Neural crest cell (in vitro differentiated cells): ENCODE results near the gene PNPLA1. TPM values are rescaled to one million over a fixed set of nuclear protein-coding genes. Genes with fewer than 3 reads are reported as not detected.

Experiments used
- DNase-seq: peaks from one replicate; pipeline ENCODE4 v3.0.0; 2021; ENCODE audit warnings: low read depth, mixed read lengths, low spot score
- H3K27ac Mint-ChIP-seq: one replicate; pipeline ENCODE4 v1.8.0; 2021; ENCODE audit warnings: mild to moderate bottlenecking, mixed read lengths; ENCODE audit not compliant: unreplicated experiment
- H3K27me3 Mint-ChIP-seq: 2 replicates; pipeline ENCODE4 v1.8.0; 2021; ENCODE audit warnings: low read depth, mild to moderate bottlenecking, mixed read lengths
- H3K36me3 Mint-ChIP-seq: 2 replicates; pipeline ENCODE4 v1.8.0; 2021; ENCODE audit warnings: low read depth, mild to moderate bottlenecking, mixed read lengths
- H3K4me1 Mint-ChIP-seq: 2 replicates; pipeline ENCODE4 v1.8.0; 2021; ENCODE audit warnings: mixed read lengths
- H3K4me3 Mint-ChIP-seq: one replicate; pipeline ENCODE4 v1.8.0; 2021; ENCODE audit warnings: mild to moderate bottlenecking, mixed read lengths
- H3K9me3 Mint-ChIP-seq: 2 replicates; pipeline ENCODE4 v1.8.0; 2021; ENCODE audit warnings: mixed read lengths
- total RNA-seq: library from RNA; stranded (reverse); gene quantifications from 2 replicates; pipeline ENCODE4 v1.2.1, GENCODE V29; 2021
- TF ChIP-seq, protein P1 (sequence below): fragments of 200-600 bp; sonication (generic); conservative IDR thresholded peaks from 2 replicates; pipeline ENCODE4 v1.5.0; 2021; ENCODE audit warnings: antibody characterized with exemption, mild to moderate bottlenecking

PNPLA1 gene
- total RNA-seq, 1 donor from 2014 or later: not detected

DNA sequence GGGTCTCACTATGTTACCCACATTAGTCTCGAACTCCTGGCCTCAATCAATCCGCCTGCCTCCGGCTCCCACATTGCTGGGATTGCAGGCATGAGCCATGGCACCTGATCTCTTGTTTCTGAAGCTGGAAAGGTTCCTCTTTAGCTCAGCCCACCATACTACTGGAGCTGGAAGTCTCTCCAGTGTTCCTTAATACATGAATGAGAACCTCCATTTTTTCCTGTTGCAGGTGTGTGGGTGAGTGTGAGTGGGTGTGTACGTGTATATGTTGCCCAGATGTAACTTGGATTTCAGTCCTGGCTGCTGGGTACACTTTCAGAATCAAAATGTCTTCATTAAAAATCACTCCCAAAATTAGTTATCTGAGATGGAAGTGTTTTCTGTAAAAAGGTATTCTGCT lies 11.1 kb downstream of the PNPLA1 start:
- no peaks in the 10 kb centered on the region for H3K9me3 Mint-ChIP-seq
- DNase-seq: no peak
- H3K27me3 Mint-ChIP-seq: peaks cover 68% of the 10 kb centered on the region
- TF ChIP-seq, protein P1, sequence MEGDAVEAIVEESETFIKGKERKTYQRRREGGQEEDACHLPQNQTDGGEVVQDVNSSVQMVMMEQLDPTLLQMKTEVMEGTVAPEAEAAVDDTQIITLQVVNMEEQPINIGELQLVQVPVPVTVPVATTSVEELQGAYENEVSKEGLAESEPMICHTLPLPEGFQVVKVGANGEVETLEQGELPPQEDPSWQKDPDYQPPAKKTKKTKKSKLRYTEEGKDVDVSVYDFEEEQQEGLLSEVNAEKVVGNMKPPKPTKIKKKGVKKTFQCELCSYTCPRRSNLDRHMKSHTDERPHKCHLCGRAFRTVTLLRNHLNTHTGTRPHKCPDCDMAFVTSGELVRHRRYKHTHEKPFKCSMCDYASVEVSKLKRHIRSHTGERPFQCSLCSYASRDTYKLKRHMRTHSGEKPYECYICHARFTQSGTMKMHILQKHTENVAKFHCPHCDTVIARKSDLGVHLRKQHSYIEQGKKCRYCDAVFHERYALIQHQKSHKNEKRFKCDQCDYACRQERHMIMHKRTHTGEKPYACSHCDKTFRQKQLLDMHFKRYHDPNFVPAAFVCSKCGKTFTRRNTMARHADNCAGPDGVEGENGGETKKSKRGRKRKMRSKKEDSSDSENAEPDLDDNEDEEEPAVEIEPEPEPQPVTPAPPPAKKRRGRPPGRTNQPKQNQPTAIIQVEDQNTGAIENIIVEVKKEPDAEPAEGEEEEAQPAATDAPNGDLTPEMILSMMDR: no peak
- no peak overlapping the region for H3K27ac Mint-ChIP-seq
- H3K36me3 Mint-ChIP-seq: no peaks in the 10 kb centered on the region
- peaks cover 8% of the 10 kb centered on the region for H3K4me1 Mint-ChIP-seq
- no peak overlapping the region for H3K4me3 Mint-ChIP-seq

DNA sequence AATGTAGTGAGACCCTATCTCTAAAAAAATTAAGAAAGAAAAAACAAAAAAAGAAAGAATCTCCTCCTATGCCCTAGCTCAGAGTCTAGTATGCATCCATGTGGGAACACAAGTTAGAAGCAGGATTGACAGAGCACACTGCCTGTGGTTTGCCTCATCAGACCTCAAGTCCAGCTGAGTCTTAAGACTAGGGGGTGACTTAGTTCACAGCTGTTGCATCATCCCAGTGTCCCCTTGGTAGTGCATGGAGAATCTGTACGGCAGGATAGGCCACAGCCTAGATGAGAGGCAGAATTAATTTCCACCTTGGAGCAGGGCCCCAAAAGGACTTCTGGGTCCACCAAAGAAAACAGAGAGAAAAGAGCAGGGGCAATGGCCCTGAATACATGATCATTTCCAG lies 13.7 kb downstream of the PNPLA1 start:
- DNase-seq: no peak
- no peak overlapping the region for H3K4me3 Mint-ChIP-seq
- H3K27ac Mint-ChIP-seq: no peak overlapping the region
- peaks cover 77% of the 10 kb centered on the region for H3K27me3 Mint-ChIP-seq
- peaks cover 8% of the 10 kb centered on the region for H3K4me1 Mint-ChIP-seq
- H3K9me3 Mint-ChIP-seq: no peaks in the 10 kb centered on the region
- TF ChIP-seq, protein P1: no peak
- no peaks in the 10 kb centered on the region for H3K36me3 Mint-ChIP-seq

DNA sequence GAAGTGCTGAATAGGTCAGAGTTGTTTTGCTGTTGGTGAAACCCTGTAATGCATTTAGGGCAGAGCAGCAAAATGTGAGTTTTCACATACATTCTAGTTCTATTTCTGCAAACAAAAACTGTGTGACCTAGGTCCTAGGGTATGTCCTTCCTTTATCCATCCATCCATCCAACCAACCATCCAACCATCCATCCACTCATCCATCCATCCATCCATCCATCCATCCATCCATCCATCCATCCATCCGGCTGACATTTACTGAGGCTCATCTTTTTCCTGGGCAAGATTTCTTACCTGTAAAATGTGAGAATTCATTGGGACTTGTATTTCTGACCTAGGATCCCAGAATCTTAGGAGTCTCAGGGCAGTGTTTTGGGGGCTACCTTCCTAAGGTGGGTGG lies 14.5 kb downstream of the PNPLA1 start:
- peaks cover 74% of the 10 kb centered on the region for H3K27me3 Mint-ChIP-seq
- DNase-seq: no peak

DNA sequence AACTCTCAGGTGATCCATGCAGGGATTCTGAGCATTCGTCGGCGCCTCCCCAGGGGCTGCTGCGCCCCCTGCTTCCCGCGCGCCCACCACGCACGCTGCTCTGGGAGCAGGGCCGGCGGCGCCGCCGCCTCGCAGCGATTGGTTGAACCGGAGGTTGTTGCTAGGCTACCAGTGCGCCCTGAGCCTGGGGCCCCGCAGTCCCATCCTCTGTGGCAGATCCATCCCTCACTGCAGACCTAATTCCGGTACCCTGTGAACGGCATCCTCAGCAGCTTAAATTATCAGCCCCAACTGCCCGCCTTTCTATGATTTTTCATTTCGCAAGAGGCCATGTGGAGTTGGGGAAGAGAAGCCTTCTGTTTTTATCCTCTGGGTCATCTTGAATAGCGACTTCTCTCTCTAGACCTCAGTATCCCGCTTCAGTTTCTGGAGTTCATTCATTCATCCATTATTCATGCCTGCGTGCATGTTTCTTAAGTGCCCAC lies 15.4 kb downstream of the PNPLA1 start:
- H3K4me1 Mint-ChIP-seq: peaks cover 8% of the 10 kb centered on the region
- no peaks in the 10 kb centered on the region for H3K36me3 Mint-ChIP-seq
- H3K9me3 Mint-ChIP-seq: no peaks in the 10 kb centered on the region
- no peak overlapping the region for H3K27ac Mint-ChIP-seq
- DNase-seq: peak; percentile 28
- H3K4me3 Mint-ChIP-seq: no peak overlapping the region
- peaks cover 69% of the 10 kb centered on the region for H3K27me3 Mint-ChIP-seq
- TF ChIP-seq, protein P1: no peak

More for the DNA sequence above, 14.5 kb downstream of the PNPLA1 start:
- no peak overlapping the region for H3K27ac Mint-ChIP-seq
- H3K36me3 Mint-ChIP-seq: no peaks in the 10 kb centered on the region
- no peak overlapping the region for H3K4me3 Mint-ChIP-seq
- TF ChIP-seq, protein P1: no peak
- H3K9me3 Mint-ChIP-seq: no peaks in the 10 kb centered on the region
- peaks cover 8% of the 10 kb centered on the region for H3K4me1 Mint-ChIP-seq

DNA sequence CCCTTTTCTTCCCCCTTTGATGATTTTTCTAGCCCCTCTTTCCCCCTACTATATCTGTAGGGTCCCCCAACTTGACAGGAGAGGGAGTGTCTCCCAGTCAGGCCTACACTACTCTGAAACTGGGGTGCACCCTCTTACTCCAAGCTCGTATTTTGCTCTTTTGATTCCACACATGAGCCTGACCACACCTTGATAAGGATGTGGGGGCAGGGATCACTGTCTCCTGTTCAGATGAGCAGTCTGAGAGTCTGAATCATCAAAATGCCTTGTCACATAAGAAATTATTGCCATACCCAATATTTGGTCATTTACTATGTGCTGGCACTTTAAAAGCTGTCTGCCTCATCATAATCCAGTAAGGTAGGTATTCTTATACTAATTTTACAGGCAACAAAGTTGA lies 15.9 kb downstream of the PNPLA1 start:
- DNase-seq: no peak
- Mint-ChIP-seq H3K4me1 (peaks cover 8% of the 10 kb centered on the region), H3K27ac (no peak overlapping the region), H3K9me3 (no peaks in the 10 kb centered on the region), H3K4me3 (no peak overlapping the region), H3K27me3 (peaks cover 64% of the 10 kb centered on the region), H3K36me3 (no peaks in the 10 kb centered on the region)
- TF ChIP-seq, protein P1: no peak
